AG08395 (cell line): ENCODE data around the gene ADARB2.

Source experiments
- DNase-seq: peaks from one replicate; pipeline ENCODE4 v3.0.0; 2012; ENCODE audit warnings: mixed read lengths, low spot score

The ADARB2 gene

GRCh38 chr10:1495915-1496517 is 241.3 kb downstream of the ADARB2 start:
- DNase-seq, result no peak

DNA sequence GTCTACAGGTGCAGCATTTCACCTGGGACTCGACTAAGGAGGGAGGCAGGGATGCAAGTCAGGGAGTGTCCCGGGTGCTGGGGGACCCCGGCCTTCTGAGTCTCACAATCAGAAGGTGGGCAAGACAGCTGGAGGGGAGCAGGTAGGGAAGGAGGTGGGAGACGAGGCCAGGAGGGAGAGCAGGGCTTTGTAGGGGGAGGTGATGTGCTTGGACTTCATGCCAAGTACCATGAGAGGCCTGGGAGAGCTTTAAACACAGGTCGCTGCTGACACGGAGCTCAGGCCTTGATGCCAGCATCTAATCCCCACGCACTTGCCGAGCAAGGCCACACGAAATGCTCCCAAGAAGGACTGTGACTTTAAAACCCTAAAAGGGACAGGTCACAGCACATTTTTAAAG is 244.7 kb downstream of the ADARB2 start:
- DNase-seq, result no peak

DNA sequence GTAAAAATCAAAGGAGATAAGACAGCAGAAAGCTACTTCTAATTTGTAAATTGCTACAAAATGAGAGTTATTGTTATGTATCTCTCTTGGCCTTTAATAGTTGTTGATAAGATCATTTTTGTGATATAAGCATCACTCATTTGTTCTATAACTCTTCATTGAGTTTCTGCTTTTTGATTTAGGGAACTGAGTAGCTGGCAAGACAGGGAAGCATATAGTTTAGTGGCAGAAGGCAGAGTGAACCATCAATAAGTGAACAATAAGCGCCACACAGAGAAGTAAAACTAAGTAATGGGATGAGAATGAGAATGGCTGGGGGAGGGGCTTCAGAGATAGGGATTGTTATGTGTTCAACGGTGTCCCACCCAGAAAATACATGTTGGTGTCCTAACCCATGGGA is 245.4 kb downstream of the ADARB2 start:
- DNase-seq, result no peak

DNA sequence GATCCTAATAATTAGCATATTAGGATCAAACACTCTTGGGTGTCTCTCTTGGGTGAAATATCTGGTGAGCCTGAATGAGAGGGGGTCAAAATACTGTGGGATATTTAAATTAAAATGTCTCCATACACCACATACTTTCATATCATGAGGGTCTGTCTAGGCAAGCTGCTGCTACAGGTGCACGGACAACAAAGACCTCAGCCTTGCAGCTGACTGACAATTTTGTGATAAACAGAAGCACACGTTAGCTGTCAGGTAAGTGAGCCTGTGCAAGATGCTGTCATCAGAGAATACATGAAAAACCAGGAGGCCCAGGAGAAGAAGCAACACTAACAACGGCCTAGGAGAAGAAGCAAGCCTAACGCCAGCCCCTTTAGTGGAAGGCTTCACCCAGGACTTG is 247.5 kb downstream of the ADARB2 start:
- DNase-seq, result no peak

DNA sequence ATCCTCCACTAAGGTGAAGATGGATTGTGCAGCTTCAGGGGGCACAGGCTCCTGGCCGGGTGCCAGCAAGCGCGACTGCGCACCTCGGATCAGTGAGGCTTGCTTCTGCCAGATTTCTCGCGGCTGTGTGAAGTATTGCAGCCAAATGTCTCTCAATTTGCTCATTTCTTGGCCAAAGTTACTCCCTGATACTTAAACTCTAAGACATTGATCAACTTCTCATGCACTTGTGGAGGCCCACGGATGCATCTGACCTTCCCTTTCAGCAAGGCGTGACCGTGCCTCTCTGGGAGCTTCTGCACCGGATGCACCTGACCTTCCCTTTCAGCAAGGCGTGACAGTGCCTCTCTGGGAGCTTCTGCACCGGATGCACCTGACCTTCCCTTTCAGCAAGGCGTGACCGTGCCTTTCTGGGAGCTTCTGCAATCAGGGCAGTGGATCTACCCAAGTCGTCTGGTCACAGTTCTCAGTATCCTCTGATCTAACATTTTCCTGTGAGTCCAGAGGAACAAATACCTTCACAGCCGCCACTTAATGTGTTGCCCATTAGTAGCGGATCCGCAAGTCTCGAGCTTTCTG is 248.3 kb downstream of the ADARB2 start:
- DNase-seq, result no peak

- DNase-seq, result no peak
Measured at GRCh38 chr10:1486841-1487687, 250.3 kb downstream of the ADARB2 start.

DNA sequence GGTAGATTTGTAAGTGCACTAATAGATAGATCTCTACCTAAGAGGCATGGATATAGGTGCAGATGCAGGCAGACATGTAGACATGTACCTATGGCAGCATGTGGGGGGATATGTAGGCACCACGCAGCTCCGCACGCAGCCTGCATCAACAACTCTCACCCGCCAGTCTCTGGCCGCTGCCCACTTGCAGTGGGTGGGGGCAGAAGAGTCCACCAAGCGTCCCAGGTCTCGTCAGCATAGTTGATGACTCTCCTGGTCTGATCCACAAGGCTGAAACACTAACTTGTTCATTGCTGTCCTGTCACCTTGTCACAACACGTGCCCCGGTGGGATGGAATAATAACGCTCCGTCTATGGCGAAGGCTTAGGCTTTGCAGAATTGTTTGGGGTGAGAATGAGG is 252.0 kb downstream of the ADARB2 start:
- no peak for DNase-seq

- no peak for DNase-seq
Measured at GRCh38 chr10:1483826-1484225, 253.5 kb downstream of the ADARB2 start.

DNA sequence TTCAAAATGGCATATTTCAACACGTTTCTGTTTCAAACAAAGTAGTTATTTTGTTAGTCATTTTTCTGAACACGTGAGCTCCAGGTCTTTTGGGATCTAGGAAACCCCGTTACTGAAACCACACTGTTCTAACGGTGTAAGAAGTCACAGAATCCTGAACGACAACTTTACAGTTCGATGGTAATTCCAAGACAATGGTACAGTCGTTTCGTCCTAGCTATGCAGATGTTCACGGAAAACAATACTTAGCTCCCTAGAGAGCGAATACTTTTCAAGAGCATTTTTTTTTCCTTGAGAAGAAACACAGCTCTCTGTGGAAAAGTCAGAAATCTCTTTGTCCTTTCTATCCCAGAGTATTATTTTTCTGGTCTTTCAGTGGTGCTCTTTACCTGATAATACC is 254.1 kb downstream of the ADARB2 start:
- DNase-seq, result no peak

- DNase-seq, result no peak
Measured at GRCh38 chr10:1477578-1477977, 259.7 kb downstream of the ADARB2 start.

GRCh38 chr10:1476455-1476803 is 260.9 kb downstream of the ADARB2 start:
- no peak for DNase-seq

DNA sequence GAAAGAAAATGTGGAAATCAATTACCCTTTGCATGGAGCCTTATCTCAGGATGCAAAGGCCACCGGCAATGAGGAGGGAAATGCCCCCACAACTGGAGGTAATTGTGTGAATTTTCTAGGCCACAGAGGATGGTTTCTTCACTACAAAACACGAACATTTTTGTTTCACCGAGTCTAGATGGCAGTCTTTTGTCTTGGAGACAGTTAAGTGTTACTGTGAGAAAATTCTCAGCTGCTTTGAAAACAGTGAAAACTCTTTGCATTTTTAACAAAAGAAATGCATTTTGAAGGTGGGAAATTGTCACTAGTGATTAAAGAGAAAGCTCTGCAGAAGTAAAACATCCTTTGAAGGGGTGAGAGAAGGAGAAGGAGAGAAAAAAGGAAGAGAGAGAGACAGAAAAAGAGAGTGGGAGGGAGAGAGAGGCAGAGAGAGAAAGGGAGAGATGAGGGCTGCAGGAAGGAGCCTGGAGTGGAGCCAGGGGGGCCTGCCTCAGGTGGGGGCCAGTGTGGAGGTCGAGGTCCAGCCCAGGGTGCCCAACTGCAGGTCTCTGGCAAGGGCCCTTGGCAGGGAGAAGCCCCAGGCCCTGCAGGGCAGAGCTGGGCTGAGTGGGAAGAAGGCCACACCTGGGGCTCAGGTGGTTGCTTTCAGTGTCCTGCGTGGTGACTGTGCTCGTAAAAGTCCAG is 261.4 kb downstream of the ADARB2 start:
- no peak for DNase-seq

- DNase-seq, result no peak
Measured at GRCh38 chr10:1475098-1475591, 262.2 kb downstream of the ADARB2 start.

- DNase-seq, result no peak
Measured at GRCh38 chr10:1474376-1475097, 262.8 kb downstream of the ADARB2 start.

- no peak for DNase-seq
Measured at GRCh38 chr10:1473874-1474273, 263.5 kb downstream of the ADARB2 start.

DNA sequence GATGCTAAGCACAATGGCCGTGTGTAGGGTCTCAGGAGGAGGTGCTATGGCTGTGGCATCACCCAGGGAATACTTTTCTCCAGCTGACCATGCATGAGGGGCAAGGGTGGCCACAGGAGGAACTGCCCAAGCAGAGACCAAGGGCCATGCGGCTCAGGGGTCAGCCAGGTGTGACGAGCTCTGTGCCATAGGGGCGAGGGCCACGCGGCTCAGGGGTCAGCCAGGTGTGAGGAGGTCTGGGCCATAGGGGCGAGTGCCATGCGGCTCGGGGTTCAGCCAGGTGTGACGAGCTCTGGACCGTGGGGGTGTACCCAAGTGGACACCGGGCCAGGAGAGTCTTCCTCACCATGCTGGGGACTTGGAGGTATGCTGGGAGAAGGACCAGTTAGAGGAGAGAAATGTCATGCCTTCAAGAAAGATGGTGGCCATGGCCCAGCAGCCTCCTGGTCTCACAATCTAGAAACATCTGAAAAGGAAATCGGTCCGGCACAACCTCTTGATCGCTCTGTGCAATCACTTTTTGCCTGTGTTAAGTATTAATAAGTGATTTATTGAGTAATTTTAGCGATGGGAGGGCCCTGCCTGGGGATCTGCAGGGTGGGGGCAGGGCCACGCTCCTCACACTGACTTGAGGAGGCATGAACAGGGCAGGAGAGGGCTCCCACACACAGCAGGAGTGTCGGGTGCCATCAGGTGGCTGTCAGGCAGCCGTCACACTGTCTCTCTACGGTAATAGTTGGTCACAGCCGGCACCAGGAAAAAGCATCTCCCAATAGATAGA is 265.0 kb downstream of the ADARB2 start:
- DNase-seq, result no peak

GRCh38 chr10:1468811-1469210 is 268.5 kb downstream of the ADARB2 start:
- DNase-seq, result no peak

DNA sequence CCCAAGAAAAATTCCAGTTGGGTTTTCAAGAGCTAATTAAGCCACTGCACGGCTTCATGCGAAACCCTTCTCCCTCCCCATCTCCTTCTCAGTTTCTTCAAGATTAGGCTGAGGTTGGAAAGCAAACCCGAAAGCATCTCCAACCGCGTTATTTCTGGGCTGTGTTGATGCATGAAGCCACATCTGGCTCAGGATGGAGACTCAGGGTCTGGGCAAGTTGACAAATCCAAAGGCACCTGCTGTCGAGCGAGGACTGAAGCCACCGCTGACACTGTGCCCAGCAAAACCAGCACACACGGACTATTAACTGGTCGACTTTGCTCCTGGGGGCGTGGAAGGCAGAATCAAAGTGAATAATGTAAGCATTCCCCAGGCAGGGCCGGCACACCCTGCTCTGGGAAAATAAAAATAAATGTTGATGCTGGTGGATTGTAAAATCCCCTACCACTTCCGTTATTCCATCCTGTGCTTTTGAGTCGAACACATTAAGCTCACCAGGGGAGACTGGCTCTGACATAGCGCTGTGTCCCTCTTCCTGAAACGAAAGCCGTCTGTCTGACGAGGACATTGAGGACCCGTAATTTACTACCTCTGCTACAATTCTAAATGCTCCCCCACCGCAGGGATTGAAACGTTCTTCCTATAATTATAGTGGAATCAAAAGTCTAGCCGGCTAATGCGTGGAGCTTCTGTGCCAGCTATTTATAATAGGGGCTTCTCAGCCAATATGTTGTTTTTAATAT is 269.8 kb downstream of the ADARB2 start:
- DNase-seq, result no peak

DNA sequence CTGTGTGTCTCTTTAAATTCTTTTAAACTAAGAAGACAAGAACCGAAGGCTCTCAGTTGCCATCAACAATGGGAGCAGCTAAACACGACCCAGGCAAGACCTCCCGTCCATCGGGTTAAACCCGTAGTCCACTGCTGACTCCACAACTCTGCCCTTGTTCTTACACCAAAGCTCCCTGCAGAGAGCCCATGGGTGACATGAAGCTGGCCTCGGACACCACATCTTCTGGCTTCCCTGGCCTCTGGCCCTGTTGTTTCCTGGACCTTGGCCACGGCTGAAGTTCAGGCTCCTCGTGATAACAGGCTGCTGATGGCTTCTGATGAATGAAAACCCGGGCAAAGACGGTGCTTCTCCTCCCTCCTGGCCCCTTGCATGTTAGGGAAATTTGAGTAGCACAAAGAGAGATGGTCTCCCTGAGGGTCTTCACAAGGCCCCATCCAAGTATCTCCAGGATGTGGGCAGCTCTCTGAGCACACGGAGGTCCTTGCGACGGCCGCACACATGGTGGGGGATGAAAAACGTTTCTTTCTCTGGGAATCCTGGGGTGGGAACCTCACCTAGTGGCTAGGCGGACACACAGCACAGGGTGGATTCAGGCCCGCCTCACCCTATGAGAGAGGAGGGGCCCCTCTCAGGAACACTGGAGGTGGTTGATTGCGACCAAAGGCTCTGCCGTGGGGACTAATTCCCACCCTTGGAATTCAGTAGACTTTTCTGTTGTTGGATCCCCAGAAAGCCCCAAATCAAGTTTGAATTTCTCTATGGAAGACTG is 271.1 kb downstream of the ADARB2 start:
- DNase-seq, result no peak

- no peak for DNase-seq
Measured at GRCh38 chr10:1465418-1465911, 271.9 kb downstream of the ADARB2 start.
